Lung (tissue), 12 donors: ENCODE data around the gene SLC25A27. TPM values are rescaled to one million over a fixed set of nuclear protein-coding genes. Genes with fewer than 3 reads are reported as not detected.

Source experiments
- ATAC-seq: fragments of 200-7000 bp; cut with Tn5 transposase; one replicate; pipeline ENCODE4 v1.9.1; 2020; ENCODE audit warnings: moderate number of reproducible peaks; ENCODE audit not compliant: insufficient read depth, low FRiP score
- DNase-seq, 3 donors: peaks; one replicate each; pipeline ENCODE4 v3.0.0-alpha.2; 2013 to 2017
- H3K27ac ChIP-seq, 2 donors: one replicate each; pipeline ENCODE4 v1.5.1; 2013; ENCODE audit warnings: mild to moderate bottlenecking in 2 of 2, moderate library complexity in 2 of 2, control low read depth in 1 of 2, inconsistent platforms in 1 of 2, low read depth in 1 of 2, low read length in 1 of 2
- H3K27me3 ChIP-seq, 3 donors: one replicate each; pipeline ENCODE4 v1.5.1; 2013; ENCODE audit warnings: low read length in 2 of 3; ENCODE audit not compliant: control insufficient read depth in 3 of 3, insufficient read depth in 3 of 3
- H3K36me3 ChIP-seq, 4 donors: one replicate each; pipeline ENCODE4 v1.5.1; 2013; ENCODE audit warnings: low read length in 4 of 4, mild to moderate bottlenecking in 1 of 4, moderate library complexity in 1 of 4; ENCODE audit not compliant: control insufficient read depth in 4 of 4, insufficient read depth in 4 of 4
- H3K4me1 ChIP-seq, 5 donors: one replicate each; pipeline ENCODE4 v1.5.1; 2013; ENCODE audit warnings: low read length in 5 of 5, mild to moderate bottlenecking in 2 of 5, moderate library complexity in 1 of 5; ENCODE audit not compliant: control insufficient read depth in 5 of 5, insufficient read depth in 5 of 5
- H3K4me3 ChIP-seq: one replicate; pipeline ENCODE4 v1.5.1; 2013; ENCODE audit warnings: mild to moderate bottlenecking, control low read depth, moderate library complexity
- H3K9ac ChIP-seq, 2 donors: one replicate each; pipeline ENCODE4 v1.5.1; 2013; ENCODE audit warnings: low read length in 2 of 2, control low read depth in 1 of 2; ENCODE audit not compliant: insufficient read depth in 1 of 2
- H3K9me3 ChIP-seq, 4 donors: one replicate each; pipeline ENCODE4 v1.5.1; 2013; ENCODE audit warnings: low read length in 3 of 4, mild to moderate bottlenecking in 1 of 4, moderate library complexity in 1 of 4; ENCODE audit not compliant: control insufficient read depth in 4 of 4, insufficient read depth in 3 of 4
- WGBS, 2 donors: extraction: QIAGEN DNeasy Blood & Tissue Kit; methylation state at CpG; one replicate each; pipeline ENCODE4 v1.1.7; 2013; 5-methylcytosine and 5-hydroxymethylcytosine counted together
- polyA plus RNA-seq, 2 donors: library from polyadenylated mRNA; stranded (reverse); fragments of 200-250 nt; gene quantifications; one replicate each; pipeline ENCODE4 v1.2.1, GENCODE V29; 2013
- total RNA-seq, 2 donors: library from RNA; depleted of rRNA in 1 of 2; stranded (reverse); fragments of >200 nt in 1 of 2; gene quantifications; one replicate each; pipeline ENCODE4 v1.2.1, GENCODE V29; 2014 to 2021
- TF ChIP-seq, protein P1 (sequence below): IDR thresholded peaks from 2 replicates; pipeline ENCODE4 v1.5.1; 2012; ENCODE audit warnings: mild to moderate bottlenecking; ENCODE audit errors: control extremely low read depth, extremely low read depth
- donor health status: control.
- donor health status: control.
- donor health status: Bipolar disorder and iron deficiency.
- donor health status: healthy.
- donor health status: DM: yes; HTN: yes; CAD: no.

Gene SLC25A27
- total and polyA plus RNA-seq, 4 donors: 2.9 to 99.3 (median 12.2) TPM

DNA sequence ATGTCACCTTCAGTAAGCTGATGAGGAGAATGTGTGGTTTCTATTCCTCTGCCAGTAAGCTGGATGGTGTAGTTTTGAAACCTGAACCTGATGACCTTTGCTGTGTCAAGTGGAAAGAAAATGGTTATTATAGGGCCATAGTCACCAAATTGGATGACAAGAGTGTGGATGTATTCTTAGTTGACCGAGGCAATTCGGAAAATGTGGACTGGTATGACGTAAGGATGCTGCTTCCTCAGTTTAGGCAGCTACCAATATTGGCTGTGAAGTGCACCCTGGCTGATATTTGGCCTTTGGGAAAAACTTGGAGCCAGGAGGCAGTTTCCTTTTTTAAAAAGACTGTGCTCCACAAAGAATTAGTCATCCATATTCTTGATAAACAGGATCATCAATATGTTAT, 36.9 kb downstream of the SLC25A27 start:
- Histone ChIP-seq H3K9ac (no peak overlapping the region), H3K4me1 (peaks cover 0 to 17% (median 0%) of the 10 kb centered on the region in 5 donors), H3K9me3 (no peaks in the 10 kb centered on the region), H3K36me3 (no peaks in the 10 kb centered on the region), H3K27ac (no peak overlapping the region), H3K27me3 (no peaks in the 10 kb centered on the region), H3K4me3 (no peak overlapping the region)
- 87 to 90% methylated on average over 3 of the region's 3 CpGs for WGBS, 2 donors
- ATAC-seq (no peak), DNase-seq (no peak)
- TF ChIP-seq, protein P1, sequence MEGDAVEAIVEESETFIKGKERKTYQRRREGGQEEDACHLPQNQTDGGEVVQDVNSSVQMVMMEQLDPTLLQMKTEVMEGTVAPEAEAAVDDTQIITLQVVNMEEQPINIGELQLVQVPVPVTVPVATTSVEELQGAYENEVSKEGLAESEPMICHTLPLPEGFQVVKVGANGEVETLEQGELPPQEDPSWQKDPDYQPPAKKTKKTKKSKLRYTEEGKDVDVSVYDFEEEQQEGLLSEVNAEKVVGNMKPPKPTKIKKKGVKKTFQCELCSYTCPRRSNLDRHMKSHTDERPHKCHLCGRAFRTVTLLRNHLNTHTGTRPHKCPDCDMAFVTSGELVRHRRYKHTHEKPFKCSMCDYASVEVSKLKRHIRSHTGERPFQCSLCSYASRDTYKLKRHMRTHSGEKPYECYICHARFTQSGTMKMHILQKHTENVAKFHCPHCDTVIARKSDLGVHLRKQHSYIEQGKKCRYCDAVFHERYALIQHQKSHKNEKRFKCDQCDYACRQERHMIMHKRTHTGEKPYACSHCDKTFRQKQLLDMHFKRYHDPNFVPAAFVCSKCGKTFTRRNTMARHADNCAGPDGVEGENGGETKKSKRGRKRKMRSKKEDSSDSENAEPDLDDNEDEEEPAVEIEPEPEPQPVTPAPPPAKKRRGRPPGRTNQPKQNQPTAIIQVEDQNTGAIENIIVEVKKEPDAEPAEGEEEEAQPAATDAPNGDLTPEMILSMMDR: no peak

DNA sequence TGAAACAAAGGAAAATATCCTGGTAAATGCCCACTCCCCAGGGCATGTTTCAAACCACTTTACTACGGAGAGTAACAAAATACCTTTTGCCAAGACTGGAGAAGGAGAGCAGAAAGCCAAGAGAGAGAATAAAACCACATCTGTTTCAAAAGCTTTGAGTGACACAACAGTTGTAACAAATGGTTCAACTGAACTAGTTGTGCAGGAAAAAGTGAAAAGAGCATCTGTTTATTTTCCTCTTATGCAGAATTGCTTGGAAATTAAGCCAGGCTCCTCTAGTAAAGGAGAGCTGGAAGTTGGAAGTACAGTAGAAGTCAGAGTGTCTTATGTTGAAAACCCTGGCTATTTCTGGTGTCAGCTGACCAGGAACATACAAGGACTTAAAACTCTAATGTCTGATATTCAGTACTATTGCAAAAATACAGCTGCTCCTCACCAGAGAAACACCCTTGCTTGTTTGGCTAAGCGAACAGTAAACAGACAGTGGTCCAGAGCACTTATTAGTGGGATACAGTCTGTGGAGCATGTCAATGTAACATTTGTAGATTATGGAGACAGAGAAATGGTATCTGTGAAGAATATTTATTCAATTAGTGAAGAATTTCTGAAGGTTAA, 37.5 kb downstream of the SLC25A27 start:
- 80 to 87% methylated on average over 2 of the region's 2 CpGs for WGBS, 2 donors
- Histone ChIP-seq H3K27me3 (no peaks in the 10 kb centered on the region), H3K9me3 (no peaks in the 10 kb centered on the region), H3K4me3 (no peak overlapping the region), H3K9ac (no peak overlapping the region), H3K27ac (no peak overlapping the region), H3K36me3 (no peaks in the 10 kb centered on the region), H3K4me1 (peaks cover 0 to 17% (median 0%) of the 10 kb centered on the region in 5 donors)
- DNase-seq (peak; percentile 38 to 90 (median 82)), ATAC-seq (no peak)
- TF ChIP-seq, protein P1: no peak

DNA sequence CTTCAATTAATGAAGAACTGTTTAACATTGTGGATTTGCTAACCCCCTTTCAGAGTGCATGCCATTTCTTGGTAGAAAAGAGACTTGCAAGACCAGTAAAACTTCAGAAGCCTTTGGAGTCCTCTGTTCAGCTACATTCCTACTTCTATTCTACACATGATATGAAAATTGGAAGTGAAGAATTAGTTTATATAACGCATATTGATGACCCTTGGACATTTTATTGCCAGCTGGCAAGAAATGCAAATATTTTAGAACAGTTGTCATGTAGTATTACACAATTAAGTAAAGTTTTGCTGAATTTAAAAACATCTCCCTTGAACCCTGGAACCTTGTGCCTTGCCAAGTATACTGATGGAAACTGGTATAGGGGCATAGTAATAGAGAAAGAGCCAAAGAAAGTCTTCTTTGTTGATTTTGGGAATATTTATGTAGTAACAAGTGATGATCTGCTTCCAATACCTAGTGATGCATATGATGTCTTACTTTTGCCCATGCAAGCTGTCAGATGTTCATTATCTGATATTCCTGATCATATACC, 38.2 kb downstream of the SLC25A27 start:
- TF ChIP-seq, protein P1: no peak
- DNase-seq (peak in 2 of 3 donors; percentile 65 to 67), ATAC-seq (no peak)
- no peaks in the 10 kb centered on the region for H3K36me3 ChIP-seq
- H3K27ac ChIP-seq: no peak overlapping the region
- H3K4me1 ChIP-seq: peaks cover 0 to 17% (median 0%) of the 10 kb centered on the region in 5 donors
- H3K4me3 ChIP-seq: no peak overlapping the region
- WGBS, 2 donors: 65 to 73% methylated on average over 1 of the region's 1 CpG
- no peaks in the 10 kb centered on the region for H3K9me3 ChIP-seq
- no peaks in the 10 kb centered on the region for H3K27me3 ChIP-seq
- no peak overlapping the region for H3K9ac ChIP-seq
